Erythroblast (primary cell): ENCODE results near the gene PSMD11.

Experiments used
- GATA1 ChIP-seq: IDR thresholded peaks from 2 replicates; pipeline ENCODE4 v1.6.1; 2011; ENCODE audit warnings: low read depth, mild to moderate bottlenecking, control low read depth, low read length, moderate library complexity
- POLR2A ChIP-seq: IDR thresholded peaks from 2 replicates; pipeline ENCODE4 v1.6.1; 2011; ENCODE audit warnings: mild to moderate bottlenecking, low read length

DNA sequence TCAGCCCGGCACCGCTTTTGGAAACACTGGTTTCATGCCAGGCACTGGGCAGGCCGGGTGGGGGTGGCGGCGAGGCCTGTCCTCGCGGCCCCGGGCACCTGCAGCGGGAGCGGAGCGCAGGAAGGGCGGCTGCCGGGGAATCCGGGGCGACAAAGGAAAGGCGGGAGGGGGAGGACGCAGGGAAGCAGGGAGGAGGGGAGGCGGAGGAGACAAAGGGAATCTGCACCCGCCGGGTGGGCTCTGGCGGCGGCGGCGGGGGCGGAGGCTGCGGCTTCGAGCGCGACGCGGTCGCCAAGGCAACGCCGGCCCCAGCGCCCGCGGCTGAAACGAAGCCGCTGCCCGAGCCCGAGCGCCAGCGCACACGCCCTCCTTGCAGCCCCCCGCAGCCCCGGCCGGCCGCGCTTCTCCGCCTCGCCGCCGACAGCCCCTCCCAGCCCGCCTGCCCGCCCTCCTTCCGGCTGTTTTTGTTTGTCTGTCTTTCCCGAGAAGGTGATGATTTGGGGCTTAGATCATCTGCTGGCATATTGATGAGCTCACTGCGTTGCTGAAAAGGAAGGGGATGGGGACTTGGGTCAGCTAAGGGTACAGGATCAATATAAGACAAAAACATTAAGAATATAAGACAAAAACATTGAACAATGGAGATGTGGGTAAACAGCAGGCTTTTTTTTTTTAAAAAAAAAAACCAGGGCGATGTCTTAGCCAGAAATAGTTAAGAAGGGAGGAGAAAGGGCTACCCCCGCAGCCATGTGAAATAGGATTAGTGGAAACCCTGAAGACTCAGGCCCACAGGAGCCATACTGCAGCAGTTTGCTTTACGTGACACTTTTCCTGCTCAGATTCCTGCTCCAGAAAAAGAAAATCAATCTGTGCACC is 75.2 kb downstream of the PSMD11 start:
- TF ChIP-seq POLR2A (no peak), GATA1 (no peak)
